Right lobe of liver (tissue), 6 donors: ENCODE data around the gene FAM124A. TPM values are rescaled to one million over a fixed set of nuclear protein-coding genes. Genes with fewer than 3 reads are reported as not detected.
"Not testable (repeated sequence)": the region's sequence is repeated elsewhere in the genome, so short reads cannot be mapped to it uniquely, and the experiment has no call there.

ENCODE experiments used
- ATAC-seq, 4 donors: fragments of 200-7000 bp; cut with Tn5 transposase; one replicate each; pipeline ENCODE4 v1.9.1; 2020; ENCODE audit warnings: mild to moderate bottlenecking in 4 of 4, moderate library complexity in 4 of 4
- DNase-seq, 3 donors: peaks; one replicate each; pipeline ENCODE4 v3.0.0-alpha.2; 2020
- H3K27ac ChIP-seq, 3 donors: fragments of 200-600 bp; one replicate each; pipeline ENCODE4 v1.8.0; 2022
- H3K27me3 ChIP-seq, 2 donors: fragments of 200-600 bp; one replicate each; pipeline ENCODE4 v1.8.0; 2022
- H3K36me3 ChIP-seq, 4 donors: fragments of 200-600 bp; sonication (generic) in 1 of 4; one replicate each; pipeline versions ENCODE4 v1.5.1 to v1.8.0; 2017 to 2022; ENCODE audit warnings: control low read depth in 1 of 4
- H3K4me1 ChIP-seq, 4 donors: fragments of 200-600 bp; sonication (generic) in 1 of 4; one replicate each; pipeline versions ENCODE4 v1.5.1 to v1.8.0; 2017 to 2022; ENCODE audit warnings: control low read depth in 1 of 4
- H3K4me3 ChIP-seq, 3 donors: fragments of 200-600 bp; one replicate each; pipeline ENCODE4 v1.8.0; 2022
- H3K9me3 ChIP-seq, 4 donors: fragments of 200-600 bp; sonication (generic) in 1 of 4; one replicate each; pipeline versions ENCODE4 v1.5.1 to v1.8.0; 2017 to 2022; ENCODE audit warnings: control low read depth in 1 of 4
- CTCF ChIP-seq, 4 donors: fragments of 200-600 bp in 3 of 4; fragments of 450-650 bp in 1 of 4; IDR thresholded peaks; one replicate each; pipeline versions ENCODE4 v1.5.1 to v1.8.0; 2016 to 2022; ENCODE audit warnings: antibody characterized with exemption in 4 of 4, mild to moderate bottlenecking in 2 of 4
- POLR2A ChIP-seq: fragments of 450-650 bp; IDR thresholded peaks from one replicate; pipeline ENCODE4 v1.6.1; 2017; ENCODE audit warnings: antibody characterized with exemption, mild to moderate bottlenecking
- WGBS: methylation state at CpG from one replicate; pipeline ENCODE4 v1.1.6; 2018; ENCODE audit warnings: low coverage, low lambda C conversion rate; ENCODE audit not compliant: insufficient coverage; ENCODE audit errors: missing lambda C conversion rate; 5-methylcytosine and 5-hydroxymethylcytosine counted together
- intact Hi-C, 2 donors: fragments of 100-400 bp; cut with DNase I; formaldehyde crosslinking; loops; one replicate each; pipeline versions ENCODE4 v1.11.2 to v1.14.1; 2022
- total RNA-seq, 6 experiments: library from RNA; depleted of rRNA in 2 of 6; stranded (reverse); fragments of >200 nt in 2 of 6; fragmentation: NEBNext Ultra II Directional in 3 of 6; extraction: Animal tissue kit (Norgen Biotek cat#: 25700) in 3 of 6; gene quantifications; one replicate each; pipeline versions ENCODE4 v1.1.0 to v1.2.4, GENCODE V29; 2016 to 2023
- donor health status: DM: no; HTN: yes; CAD: no.
- donor health status: DM: no; HTN: no; CAD: no.
- donor health status: DM: no; HTN: no; CAD: no.
- donor health status: DM: no; HTN: yes; CAD: no.
- donor health status: DM: no; HTN: yes; CAD: no.

The FAM124A gene
- total RNA-seq, 6 experiments from 2014 or later = 0.22 to 1.0 (median 0.51) TPM

- H3K27me3 ChIP-seq = no peaks in the 10 kb centered on the region
- H3K4me1 ChIP-seq = peaks cover 0 to 9% (median 3%) of the 10 kb centered on the region in 4 donors
- H3K9me3 ChIP-seq = no peaks in the 10 kb centered on the region
- WGBS = 89% methylated on average over 3 of the region's 3 CpGs
- no peak overlapping the region for H3K4me3 ChIP-seq
- DNase-seq = no peak
- intact Hi-C loops = loop anchor here in 1 of 2 donors (5.0 kb wide), 1 partner anchor 132 kb away; no protein-coding TSS in a partner anchor
- no peak for ATAC-seq
- H3K36me3 ChIP-seq = no peaks in the 10 kb centered on the region
- TF ChIP-seq CTCF (IDR thresholded peaks at IDR 0.05) (no peak), POLR2A (no peak)
- no peak overlapping the region for H3K27ac ChIP-seq
Measured at GRCh38 chr13:51284339-51284738, 62.1 kb downstream of the FAM124A start.

- 44% methylated on average over 11 of the region's 13 CpGs for WGBS
- ATAC-seq (peak; percentile 91 to 94 (median 92)), DNase-seq (peak; percentile 82 to 84 (median 84))
- Histone ChIP-seq H3K27me3 (no peaks in the 10 kb centered on the region), H3K9me3 (no peaks in the 10 kb centered on the region), H3K4me1 (peaks cover 0 to 9% (median 3%) of the 10 kb centered on the region in 4 donors), H3K27ac (no peak overlapping the region), H3K36me3 (no peaks in the 10 kb centered on the region), H3K4me3 (no peak overlapping the region)
- intact Hi-C loops = loop anchor here in 1 of 2 donors (5.0 kb wide), 1 partner anchor 139 kb away; no protein-coding TSS in a partner anchor
- TF ChIP-seq POLR2A (no peak), CTCF (IDR thresholded peaks at IDR 0.05) (peak; percentile 85 to 94 (median 92))
Measured at GRCh38 chr13:51286135-51287002, 64.2 kb downstream of the FAM124A start.

GRCh38 chr13:51287758-51288157, 65.6 kb downstream of the FAM124A start:
- no peak overlapping the region for H3K27ac ChIP-seq
- peaks cover 0 to 4% (median 0%) of the 10 kb centered on the region in 4 donors for H3K4me1 ChIP-seq
- no peak for TF ChIP-seq CTCF (IDR thresholded peaks at IDR 0.05)
- TF ChIP-seq POLR2A = no peak
- no peaks in the 10 kb centered on the region for H3K36me3 ChIP-seq
- intact Hi-C loops = loop anchor here in 1 of 2 donors (5.0 kb wide), 1 partner anchor 140 kb away; no protein-coding TSS in a partner anchor
- DNase-seq = no peak
- no peak overlapping the region for H3K4me3 ChIP-seq
- H3K27me3 ChIP-seq = no peaks in the 10 kb centered on the region
- ATAC-seq = no peak
- WGBS = 73% methylated on average over 3 of the region's 4 CpGs
- H3K9me3 ChIP-seq = no peaks in the 10 kb centered on the region

GRCh38 chr13:51288254-51288653, 66.1 kb downstream of the FAM124A start:
- not testable (repeated sequence) for H3K36me3 ChIP-seq, DNase-seq, H3K9me3 ChIP-seq, H3K4me3 ChIP-seq, H3K27me3 ChIP-seq, H3K4me1 ChIP-seq, H3K27ac ChIP-seq, ATAC-seq
- WGBS = 70% methylated on average over 1 of the region's 1 CpG
- intact Hi-C loops = loop anchor here in 1 of 2 donors (5.0 kb wide), 1 partner anchor 141 kb away; no protein-coding TSS in a partner anchor

- TF ChIP-seq CTCF (IDR thresholded peaks at IDR 0.05) (no peak), POLR2A (no peak)
Measured at GRCh38 chr13:51291341-51291740, 69.1 kb downstream of the FAM124A start.

More at GRCh38 chr13:51291341-51291740, 69.1 kb downstream of the FAM124A start:
- intact Hi-C loops = no loop called here
- H3K4me3 ChIP-seq = no peak overlapping the region
- H3K27ac ChIP-seq = no peak overlapping the region
- no peaks in the 10 kb centered on the region for H3K36me3 ChIP-seq
- H3K9me3 ChIP-seq = no peaks in the 10 kb centered on the region
- H3K27me3 ChIP-seq = no peaks in the 10 kb centered on the region
- peaks cover 0 to 4% (median 0%) of the 10 kb centered on the region in 4 donors for H3K4me1 ChIP-seq
- 74% methylated on average over 5 of the region's 5 CpGs for WGBS
- ATAC-seq (peak in 1 of 4 donors; percentile 75), DNase-seq (no peak)
